ENCODE measurements around the gene CCDC195.

DNA sequence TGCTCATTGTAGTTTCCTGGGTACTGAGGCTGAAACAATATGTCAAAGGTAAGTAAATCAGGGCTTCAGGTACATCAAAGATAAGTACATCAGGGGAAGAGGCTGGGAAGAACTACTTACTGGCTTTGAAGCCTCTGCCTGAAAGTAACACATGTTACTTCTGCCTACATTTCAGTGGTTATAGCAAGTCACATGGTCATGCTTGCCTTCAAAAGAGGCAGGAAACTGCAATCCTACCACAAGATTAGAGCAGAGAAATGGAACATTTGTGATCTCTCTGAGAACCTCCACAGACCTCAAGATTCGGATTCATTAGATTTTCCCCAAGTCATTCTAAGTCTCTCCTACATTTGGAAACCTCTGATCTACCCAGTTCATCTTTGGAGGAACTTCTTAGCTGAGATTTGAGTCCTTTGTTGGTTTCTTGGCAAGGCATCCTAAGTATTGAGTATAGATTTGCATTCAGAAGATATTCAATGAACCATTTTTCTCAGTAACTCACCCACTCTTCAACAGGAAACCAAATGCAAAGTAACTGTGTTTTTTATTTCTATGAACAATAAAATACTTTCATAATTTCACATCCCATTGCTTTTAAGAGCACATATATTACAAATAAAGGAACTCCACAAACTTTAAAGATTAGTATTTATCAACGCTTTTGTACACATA, 48.5 kb upstream of the CCDC195 start:
- TF ChIP-seq, protein P1, sequence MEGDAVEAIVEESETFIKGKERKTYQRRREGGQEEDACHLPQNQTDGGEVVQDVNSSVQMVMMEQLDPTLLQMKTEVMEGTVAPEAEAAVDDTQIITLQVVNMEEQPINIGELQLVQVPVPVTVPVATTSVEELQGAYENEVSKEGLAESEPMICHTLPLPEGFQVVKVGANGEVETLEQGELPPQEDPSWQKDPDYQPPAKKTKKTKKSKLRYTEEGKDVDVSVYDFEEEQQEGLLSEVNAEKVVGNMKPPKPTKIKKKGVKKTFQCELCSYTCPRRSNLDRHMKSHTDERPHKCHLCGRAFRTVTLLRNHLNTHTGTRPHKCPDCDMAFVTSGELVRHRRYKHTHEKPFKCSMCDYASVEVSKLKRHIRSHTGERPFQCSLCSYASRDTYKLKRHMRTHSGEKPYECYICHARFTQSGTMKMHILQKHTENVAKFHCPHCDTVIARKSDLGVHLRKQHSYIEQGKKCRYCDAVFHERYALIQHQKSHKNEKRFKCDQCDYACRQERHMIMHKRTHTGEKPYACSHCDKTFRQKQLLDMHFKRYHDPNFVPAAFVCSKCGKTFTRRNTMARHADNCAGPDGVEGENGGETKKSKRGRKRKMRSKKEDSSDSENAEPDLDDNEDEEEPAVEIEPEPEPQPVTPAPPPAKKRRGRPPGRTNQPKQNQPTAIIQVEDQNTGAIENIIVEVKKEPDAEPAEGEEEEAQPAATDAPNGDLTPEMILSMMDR (conservative IDR thresholded peaks at IDR 0.05; ENCODE audit: low read depth, low read length): no peak
- TF ChIP-seq EZH2 (IDR thresholded peaks at IDR 0.05; ENCODE audit: low read length, unreplicated experiment) (no peak), EZH2phosphoT487 (IDR thresholded peaks at IDR 0.05; ENCODE audit: borderline replicate concordance, low read length) (no peak)

All from PC-3 (cell line).